PC-3 (cell line): ENCODE results near the gene TRABD2A. TPM values are rescaled to one million over a fixed set of nuclear protein-coding genes. Genes with fewer than 3 reads are reported as not detected.
A peak's percentile ranks its signal among the peaks of the same experiment; 100 is the strongest.

Source experiments
- ATAC-seq: fragments of 200-7000 bp; cut with Tn5 transposase; 2 replicates; pipeline ENCODE4 v1.9.1; 2020; ENCODE audit warnings: mild to moderate bottlenecking, moderate library complexity
- BruUV-seq: library from RNA; stranded (reverse); fragments of 400-500 nt; replicated peaks from 2 replicates; lab custom pipeline; 2021; lab: Mats Ljungman, UMichigan
- CTCF ChIA-PET: fragments of 300-600 bp; sonication (Branson Sonifier 250); formaldehyde crosslinking; loops from one replicate; lab custom pipeline; 2022; ENCODE audit warnings: antibody characterized with exemption; lab: Charles Lee
- POLR2A ChIA-PET: fragments of 300-600 bp; sonication (Branson Sonifier 250); formaldehyde crosslinking; loops from one replicate; lab custom pipeline; 2022; ENCODE audit warnings: antibody characterized with exemption; ENCODE audit not compliant: unreplicated experiment; lab: Charles Lee
- DNase-seq: peaks from one replicate; pipeline ENCODE4 v3.0.0-alpha.2; 2015
- H2AFZ ChIP-seq: fragments of 300-600 bp; sonication (generic); 2 replicates; pipeline ENCODE4 v1.6.0; 2016; ENCODE audit warnings: antibody characterized with exemption, low read length
- H3F3A ChIP-seq: fragments of 300-600 bp; sonication (generic); one replicate; pipeline ENCODE4 v1.6.0; 2017; ENCODE audit warnings: antibody characterized with exemption, low read length, control low read depth, mild to moderate bottlenecking; ENCODE audit not compliant: unreplicated experiment
- H3K27ac ChIP-seq: fragments of 300-600 bp; sonication (generic); 2 replicates; pipeline ENCODE4 v1.5.1; 2016; ENCODE audit warnings: mild to moderate bottlenecking, low read length
- H3K27me3 ChIP-seq: fragments of 300-600 bp; sonication (generic); 2 replicates; pipeline ENCODE4 v1.6.1; 2016; ENCODE audit warnings: low read length, mixed read lengths
- H3K36me3 ChIP-seq: fragments of 300-600 bp; sonication (generic); 2 replicates; pipeline ENCODE4 v1.6.1; 2016; ENCODE audit warnings: low read depth, mixed run types, low read length, mixed read lengths
- H3K4me1 ChIP-seq: fragments of 300-600 bp; sonication (generic); 2 replicates; pipeline ENCODE4 v1.5.1; 2016; ENCODE audit warnings: low read length; ENCODE audit not compliant: insufficient read depth
- H3K4me2 ChIP-seq: fragments of 300-600 bp; sonication (generic); 2 replicates; pipeline ENCODE4 v1.6.0; 2016; ENCODE audit warnings: low read length
- H3K4me3 ChIP-seq: fragments of 300-600 bp; sonication (generic); 2 replicates; pipeline ENCODE4 v1.5.1; 2016; ENCODE audit warnings: mild to moderate bottlenecking, low read length, mixed read lengths
- H3K79me2 ChIP-seq: fragments of 300-600 bp; sonication (generic); 2 replicates; pipeline ENCODE4 v1.6.1; 2017; ENCODE audit warnings: low read length, mixed read lengths
- H3K9ac ChIP-seq: fragments of 300-600 bp; sonication (generic); 2 replicates; pipeline ENCODE4 v1.6.0; 2016; ENCODE audit warnings: mild to moderate bottlenecking, low read length
- H3K9me2 ChIP-seq: fragments of 300-600 bp; sonication (generic); replicated peaks from 2 replicates; pipeline ENCODE4 v1.6.1; 2016; ENCODE audit warnings: mixed run types, low read length, mixed read lengths
- H3K9me3 ChIP-seq: fragments of 300-600 bp; sonication (generic); 2 replicates; pipeline ENCODE4 v1.6.1; 2016; ENCODE audit warnings: low read length, mixed read lengths
- H4K20me1 ChIP-seq: fragments of 300-600 bp; sonication (generic); 2 replicates; pipeline ENCODE4 v1.6.1; 2016; ENCODE audit warnings: low read length, mixed read lengths
- CTCF ChIP-seq: fragments of 300-600 bp; sonication (generic); conservative IDR thresholded peaks from 2 replicates; pipeline ENCODE4 v1.5.1; 2017; ENCODE audit warnings: antibody characterized with exemption, low read depth, mild to moderate bottlenecking, low read length
- EZH2 ChIP-seq: fragments of 300-600 bp; sonication (generic); IDR thresholded peaks from one replicate; pipeline ENCODE4 v1.6.1; 2017; ENCODE audit warnings: antibody characterized with exemption, mild to moderate bottlenecking, low read length; ENCODE audit not compliant: unreplicated experiment
- EZH2phosphoT487 ChIP-seq: fragments of 300-600 bp; sonication (generic); IDR thresholded peaks from 2 replicates; pipeline ENCODE4 v1.6.1; 2018; ENCODE audit warnings: mild to moderate bottlenecking, antibody characterized with exemption, low read length, borderline replicate concordance
- intact Hi-C: fragments of 100-400 bp; cut with micrococcal nuclease; formaldehyde crosslinking; loops from 2 replicates; pipeline ENCODE4 v1.9.0; 2023
- total RNA-seq: library from RNA; depleted of rRNA; stranded (reverse); fragments of >200 nt; gene quantifications from 2 replicates; pipeline ENCODE4 v1.2.3, GENCODE V29; 2014

The TRABD2A gene
- total RNA-seq, 1 experiment from 2014 or later: 2.0 TPM

GRCh38 chr2:84906108-84906899, 25.4 kb upstream of the TRABD2A start:
- no peak for DNase-seq

GRCh38 chr2:84905181-84906107, 24.6 kb upstream of the TRABD2A start, which contains the start of gene TMSB10:
Gene TMSB10, plus strand, starts transcription at chr2:84905656.
- H2AFZ ChIP-seq: peak within 1 kb of the TSS; percentile 89
- peaks cover 10% of the 10 kb centered on the region for H4K20me1 ChIP-seq
- H3K27ac ChIP-seq: peak within 1 kb of the TSS; percentile 62
- H3K9ac ChIP-seq: peak within 1 kb of the TSS; percentile 95
- no peaks in the 10 kb centered on the region for H3K9me2 ChIP-seq
- peaks cover 9% of the 10 kb centered on the region for H3K36me3 ChIP-seq
- BruUV-seq: no TSS peak
- peak; percentile 87 for DNase-seq
- H3K4me1 ChIP-seq: peaks cover 13% of the 10 kb centered on the region
- peak within 1 kb of the TSS; percentile 86 for H3K4me2 ChIP-seq
- TF ChIP-seq CTCF (peak; percentile 32; the same call in 1 of the 2 replicates), EZH2phosphoT487 (no peak), EZH2 (no peak)
- CTCF ChIA-PET: interaction anchor here (1.2 kb wide), 1 partner anchor 20 kb away, joined by 6 read pairs; no protein-coding TSS in a partner anchor
- POLR2A ChIA-PET: interaction anchor here (0.6 to 1.0 kb wide), 4 partner anchors 14 to 198 kb away, joined by 4 to 6 read pairs (median 4); partner anchors contain the start of gene KCMF1
- H3F3A ChIP-seq: no peaks in the 10 kb centered on the region
- ATAC-seq: peak; percentile 59
- no peaks in the 10 kb centered on the region for H3K27me3 ChIP-seq
- H3K4me3 ChIP-seq: peak within 1 kb of the TSS; percentile 83
- no peaks in the 10 kb centered on the region for H3K9me3 ChIP-seq
- H3K79me2 ChIP-seq: peaks cover 14% of the 10 kb centered on the region
- intact Hi-C loops: loop anchor here (1.0 to 2.0 kb wide), 2 partner anchors 21 to 23 kb away; no protein-coding TSS in a partner anchor

More at GRCh38 chr2:84906108-84906899, 25.4 kb upstream of the TRABD2A start:
- Histone ChIP-seq H3K27ac (peak overlapping the region; percentile 62), H3K4me2 (peak overlapping the region; percentile 86), H2AFZ (no peak overlapping the region), H3F3A (no peaks in the 10 kb centered on the region), H3K9ac (peak overlapping the region; percentile 95), H3K9me2 (no peaks in the 10 kb centered on the region), H3K36me3 (peaks cover 9% of the 10 kb centered on the region), H3K9me3 (no peaks in the 10 kb centered on the region), H3K27me3 (no peaks in the 10 kb centered on the region), H4K20me1 (peaks cover 10% of the 10 kb centered on the region), H3K4me3 (peak overlapping the region; percentile 83), H3K4me1 (peaks cover 13% of the 10 kb centered on the region), H3K79me2 (peaks cover 14% of the 10 kb centered on the region)
- TF ChIP-seq EZH2 (no peak), EZH2phosphoT487 (no peak), CTCF (no peak)
- ChIA-PET POLR2A (interaction anchor here (0.7 to 1.1 kb wide), 5 partner anchors 14 to 65 kb away, joined by 4 to 15 read pairs (median 7); partner anchors contain the start of gene KCMF1), CTCF (interaction anchor here (0.6 to 2.0 kb wide), 2 partner anchors 19 to 65 kb away, joined by 6 to 11 read pairs; partner anchors contain the start of gene KCMF1)
- BruUV-seq: TSS peak; percentile 99
- ATAC-seq: no peak
- intact Hi-C loops: no loop called here
